Panc1 (cell line): ENCODE results near the gene MOXD1. TPM values are rescaled to one million over a fixed set of nuclear protein-coding genes. Genes with fewer than 3 reads are reported as not detected.

ENCODE experiments used
- ATAC-seq: fragments of 200-7000 bp; cut with Tn5 transposase; 2 replicates; pipeline ENCODE4 v1.9.1; 2020; ENCODE audit warnings: mild to moderate bottlenecking, moderate library complexity
- BruUV-seq: library from RNA; stranded (reverse); fragments of 400-500 nt; replicated peaks from 2 replicates; lab custom pipeline; 2021; lab: Mats Ljungman, UMichigan
- CTCF ChIA-PET: fragments of 300-600 bp; sonication (Branson Sonifier 250); formaldehyde crosslinking; loops from one replicate; lab custom pipeline; 2022; ENCODE audit warnings: antibody characterized with exemption; lab: Charles Lee
- POLR2A ChIA-PET: fragments of 300-600 bp; sonication (Branson Sonifier 250); formaldehyde crosslinking; loops from one replicate; lab custom pipeline; 2022; ENCODE audit warnings: antibody characterized with exemption; lab: Charles Lee
- DNase-seq: peaks from one replicate; pipeline ENCODE4 v3.0.0-alpha.2; 2010; ENCODE audit warnings: low read depth, low spot score
- H3K27ac ChIP-seq: 2 replicates; pipeline ENCODE4 v1.5.1; 2011; ENCODE audit warnings: mild to moderate bottlenecking, low read length, inconsistent platforms
- H3K27me3 ChIP-seq: fragments of 200-500 bp; sonication (Bioruptor generic); 2 replicates; pipeline ENCODE4 v1.6.0; 2014; ENCODE audit warnings: low read length, inconsistent platforms; ENCODE audit not compliant: control insufficient read depth, insufficient read depth
- H3K36me3 ChIP-seq: fragments of 200-500 bp; sonication (Bioruptor generic); 2 replicates; pipeline ENCODE4 v1.5.1; 2014; ENCODE audit warnings: inconsistent platforms, mild to moderate bottlenecking, low read length, moderate library complexity; ENCODE audit not compliant: control insufficient read depth, insufficient read depth
- H3K4me1 ChIP-seq: 2 replicates; pipeline ENCODE4 v1.5.1; 2011; ENCODE audit warnings: inconsistent platforms, mild to moderate bottlenecking, low read length, moderate library complexity; ENCODE audit not compliant: control insufficient read depth, insufficient read depth
- H3K4me3 ChIP-seq, 2 experiments: 2 replicates each; pipeline ENCODE4 v1.5.1; 2011 to 2012; ENCODE audit warnings: low read depth in 2 of 2, low read length in 2 of 2, mild to moderate bottlenecking in 2 of 2, inconsistent platforms in 1 of 2, moderate library complexity in 1 of 2
- H3K9me3 ChIP-seq: fragments of 200-500 bp; sonication (Bioruptor generic); 2 replicates; pipeline ENCODE4 v1.5.1; 2014; ENCODE audit warnings: low read depth, mild to moderate bottlenecking, inconsistent platforms, low read length, moderate library complexity; ENCODE audit not compliant: control insufficient read depth, insufficient read depth
- CTCF ChIP-seq: fragments of 450-650 bp; IDR thresholded peaks from 2 replicates; pipeline ENCODE4 v1.5.1; 2017; ENCODE audit warnings: mild to moderate bottlenecking
- POLR2AphosphoS5 ChIP-seq: IDR thresholded peaks from 2 replicates; pipeline ENCODE4 v1.6.1; 2012; ENCODE audit warnings: mild to moderate bottlenecking, low read depth, low read length, moderate library complexity
- REST ChIP-seq, 2 experiments: IDR thresholded peaks; 2 replicates each; pipeline ENCODE4 v1.6.1; 2011 to 2012; ENCODE audit warnings: low read depth in 2 of 2, control low read depth in 1 of 2, low read length in 1 of 2, mild to moderate bottlenecking in 1 of 2, moderate library complexity in 1 of 2; ENCODE audit not compliant: insufficient read depth in 1 of 2
- SIN3A ChIP-seq: IDR thresholded peaks from 2 replicates; pipeline ENCODE4 v1.6.1; 2012; ENCODE audit warnings: low read depth, mild to moderate bottlenecking, low read length, moderate library complexity, borderline replicate concordance; ENCODE audit not compliant: insufficient read depth
- TCF7L2 ChIP-seq: IDR thresholded peaks from 2 replicates; pipeline ENCODE4 v1.6.1; 2011; ENCODE audit warnings: mild to moderate bottlenecking, low read depth, low read length, inconsistent platforms
- in situ Hi-C: cut with HindIII; loops from 2 replicates; pipeline ENCODE4 v1.10.0; 2016; ENCODE audit warnings: low sequenced_read_pairs, low pct_unique_long_range_greater_than_20kb
- intact Hi-C: fragments of 100-400 bp; cut with micrococcal nuclease; formaldehyde crosslinking; loops from one replicate; pipeline ENCODE4 v1.10.0; 2022; ENCODE audit not compliant: unreplicated experiment
- total RNA-seq: library from RNA; stranded (reverse); gene quantifications from one replicate; pipeline ENCODE4 v1.2.1, GENCODE V29; 2021; ENCODE audit not compliant: unreplicated experiment

MOXD1 gene
- total RNA-seq, 1 experiment from 2014 or later, result 0.21 TPM

GRCh38 chr6:132446141-132446854, 45.0 kb upstream of the MOXD1 start:
- no peak overlapping the region for H3K27ac ChIP-seq
- BruUV-seq, result no TSS peak

More at GRCh38 chr6:132446141-132446854, 45.0 kb upstream of the MOXD1 start:
- Histone ChIP-seq H3K4me1 (no peaks in the 10 kb centered on the region), H3K36me3 (no peaks in the 10 kb centered on the region), H3K4me3 (no peak overlapping the region), H3K27me3 (no peaks in the 10 kb centered on the region), H3K9me3 (peaks cover 7% of the 10 kb centered on the region; the same call in 1 of the 2 replicates)
- in situ Hi-C loops (no loop called here), intact Hi-C loops (no loop called here)
- CTCF ChIA-PET, result no interaction called here
- POLR2A ChIA-PET, result no interaction called here
- ATAC-seq (no peak), DNase-seq (no peak)
- TF ChIP-seq TCF7L2 (no peak), REST (IDR thresholded peaks at IDR 0.05; ENCODE audit: insufficient read depth in 1 of 2, low read depth in 2 of 2, low read length in 1 of 2) (no peak), POLR2AphosphoS5 (no peak), CTCF (no peak), SIN3A (no peak)
